Measurements from ENCODE around the gene FAM81A. TPM values are rescaled to one million over a fixed set of nuclear protein-coding genes. Genes with fewer than 3 reads are reported as not detected.

Gene FAM81A
- total and polyA plus RNA-seq, 9 of the 15 experiments (the other 6 are each of a cell fraction or from before 2014, with no cell fraction given): not detected

GRCh38 chr15:59406446-59406845 lies 31.5 kb upstream of the FAM81A start:
- H3K36me3 ChIP-seq (ENCODE audit: control insufficient read depth, insufficient read depth, low read length): no peaks in the 10 kb centered on the region
- peaks cover 4% of the 10 kb centered on the region for H3K9me1 ChIP-seq (ENCODE audit: control insufficient read depth, insufficient read depth, low read length)
- DNase-seq (ENCODE audit: extremely low read depth in 1 of 4, low spot score in 3 of 4): no peak
- peaks cover 10 to 39% of the 10 kb centered on the region in 2 experiments for H3K27me3 ChIP-seq (ENCODE audit: control insufficient read depth in 2 of 2, insufficient read depth in 2 of 2, low read length in 2 of 2)
- H3K9ac ChIP-seq (ENCODE audit: insufficient read depth in 1 of 2, low read depth in 2 of 2, low read length in 2 of 2): no peak overlapping the region
- no peaks in the 10 kb centered on the region for H3K79me2 ChIP-seq (ENCODE audit: control insufficient read depth, insufficient read depth, low read length)
- no peak overlapping the region for H3K27ac ChIP-seq (ENCODE audit: extremely low read depth, low read depth, low read length)
- no peak for FAIRE-seq
- TF ChIP-seq, protein P1, sequence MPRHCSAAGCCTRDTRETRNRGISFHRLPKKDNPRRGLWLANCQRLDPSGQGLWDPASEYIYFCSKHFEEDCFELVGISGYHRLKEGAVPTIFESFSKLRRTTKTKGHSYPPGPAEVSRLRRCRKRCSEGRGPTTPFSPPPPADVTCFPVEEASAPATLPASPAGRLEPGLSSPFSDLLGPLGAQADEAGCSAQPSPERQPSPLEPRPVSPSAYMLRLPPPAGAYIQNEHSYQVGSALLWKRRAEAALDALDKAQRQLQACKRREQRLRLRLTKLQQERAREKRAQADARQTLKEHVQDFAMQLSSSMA (CRISPR knock-in tag; IDR thresholded peaks at IDR 0.05): no peak
- TF ChIP-seq EP300 (IDR thresholded peaks at IDR 0.05; ENCODE audit: low read length): no peak
- no peak for TF ChIP-seq KAT7 (CRISPR knock-in tag; IDR thresholded peaks at IDR 0.05; ENCODE audit: borderline replicate concordance)
- no peak for TF ChIP-seq ZNF134 (CRISPR knock-in tag; conservative IDR thresholded peaks at IDR 0.05)
- TF ChIP-seq ZNF316 (IDR thresholded peaks at IDR 0.05): no peak
- no peak for TF ChIP-seq ZNF23 (CRISPR knock-in tag; IDR thresholded peaks at IDR 0.05)
- no peak for TF ChIP-seq NCOA2 (IDR thresholded peaks at IDR 0.05; ENCODE audit: partially characterized antibody in 2 of 2)
- no peak for TF ChIP-seq ARID3A (IDR thresholded peaks at IDR 0.05; ENCODE audit: borderline replicate concordance, low read depth, low read length)
- BruUV-seq (replicated peaks): no TSS peak
- 0% methylated on average over 3 of the region's 3 CpGs for WGBS (ENCODE audit: insufficient coverage, low coverage, missing lambda C conversion rate)
- H3K9me3 ChIP-seq (replicated peaks; ENCODE audit: control insufficient read depth, insufficient read depth, low read depth, low read length): no peaks in the 10 kb centered on the region
- ChIA-PET POLR2A (no interaction called here), CTCF (ENCODE audit: low intra/inter-chr PET ratio) (no interaction called here)
- in situ Hi-C loops (cut with MboI): no loop called here
- no peak overlapping the region for H3K4me3 ChIP-seq
- intact Hi-C loops (cut with micrococcal nuclease): no loop called here
- H3K4me2 ChIP-seq (ENCODE audit: insufficient read depth, low read length): no peak overlapping the region
- H3K4me1 ChIP-seq (replicated peaks in 1 of 2; ENCODE audit: control insufficient read depth in 2 of 2, insufficient read depth in 2 of 2, low read length in 2 of 2): no peaks in the 10 kb centered on the region
- no peak overlapping the region for H2AFZ ChIP-seq (ENCODE audit: low read depth, low read length)
- no peak for ATAC-seq
- H4K20me1 ChIP-seq (replicated peaks; ENCODE audit: control insufficient read depth, insufficient read depth, low read length): no peaks in the 10 kb centered on the region

All from K562 (cell line).